ENCODE measurements around the gene TRIM2. TPM values are rescaled to one million over a fixed set of nuclear protein-coding genes. Genes with fewer than 3 reads are reported as not detected.

Gene TRIM2
- total and polyA plus RNA-seq, 2 of the 8 experiments (the other 6 are each of a cell fraction or from before 2014, with no cell fraction given): 34.0 to 59.8 TPM

DNA sequence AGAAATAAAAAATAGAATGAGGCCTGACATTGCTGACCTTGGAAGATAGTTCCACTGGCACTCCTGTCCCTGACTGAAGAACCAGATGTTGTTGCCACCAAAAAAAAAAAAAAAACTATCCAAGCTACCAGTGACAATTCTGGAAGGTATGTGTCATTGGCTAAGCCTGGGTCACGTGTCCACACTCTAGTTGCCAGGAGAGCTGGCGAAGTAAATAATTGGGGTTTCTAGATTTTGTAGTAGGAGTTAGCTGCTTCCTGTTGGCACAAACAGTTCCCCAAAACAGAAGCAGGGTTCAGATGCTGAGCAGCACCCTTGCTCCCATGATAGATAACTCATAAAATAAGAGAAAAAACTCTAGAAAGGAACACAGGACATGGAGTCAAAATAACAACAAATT, 160.8 kb downstream of the TRIM2 start:
- WGBS, 2 experiments (ENCODE audit: extremely low coverage in 1 of 2, insufficient coverage in 1 of 2, insufficient read length in 1 of 2, insufficient replicate concordance in 2 of 2, low coverage in 1 of 2, low lambda C conversion rate in 2 of 2, missing lambda C conversion rate in 1 of 2): 96% methylated on average over 2 of the region's 2 CpGs; no CpG with 5 or more reads in 1 of the 2 experiments
- no peak for TF ChIP-seq EGR1 (IDR thresholded peaks at IDR 0.05; ENCODE audit: borderline replicate concordance, low read depth, low read length)
- no peak for TF ChIP-seq GTF2F1 (IDR thresholded peaks at IDR 0.05; ENCODE audit: borderline replicate concordance, low read depth, low read length)
- no peak for TF ChIP-seq TEAD4 (IDR thresholded peaks at IDR 0.05; ENCODE audit: low read depth, low read length)
- TF ChIP-seq NRF1 (IDR thresholded peaks at IDR 0.05; ENCODE audit: low read depth, low read length): no peak
- no peak for TF ChIP-seq EP300 (IDR thresholded peaks at IDR 0.05; ENCODE audit: borderline replicate concordance in 1 of 2, low read depth in 2 of 2, low read length in 2 of 2)
- TF ChIP-seq HDAC6 (IDR thresholded peaks at IDR 0.05; ENCODE audit: low read depth, low read length): no peak
- TF ChIP-seq, protein P1, sequence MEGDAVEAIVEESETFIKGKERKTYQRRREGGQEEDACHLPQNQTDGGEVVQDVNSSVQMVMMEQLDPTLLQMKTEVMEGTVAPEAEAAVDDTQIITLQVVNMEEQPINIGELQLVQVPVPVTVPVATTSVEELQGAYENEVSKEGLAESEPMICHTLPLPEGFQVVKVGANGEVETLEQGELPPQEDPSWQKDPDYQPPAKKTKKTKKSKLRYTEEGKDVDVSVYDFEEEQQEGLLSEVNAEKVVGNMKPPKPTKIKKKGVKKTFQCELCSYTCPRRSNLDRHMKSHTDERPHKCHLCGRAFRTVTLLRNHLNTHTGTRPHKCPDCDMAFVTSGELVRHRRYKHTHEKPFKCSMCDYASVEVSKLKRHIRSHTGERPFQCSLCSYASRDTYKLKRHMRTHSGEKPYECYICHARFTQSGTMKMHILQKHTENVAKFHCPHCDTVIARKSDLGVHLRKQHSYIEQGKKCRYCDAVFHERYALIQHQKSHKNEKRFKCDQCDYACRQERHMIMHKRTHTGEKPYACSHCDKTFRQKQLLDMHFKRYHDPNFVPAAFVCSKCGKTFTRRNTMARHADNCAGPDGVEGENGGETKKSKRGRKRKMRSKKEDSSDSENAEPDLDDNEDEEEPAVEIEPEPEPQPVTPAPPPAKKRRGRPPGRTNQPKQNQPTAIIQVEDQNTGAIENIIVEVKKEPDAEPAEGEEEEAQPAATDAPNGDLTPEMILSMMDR (IDR thresholded peaks at IDR 0.05; ENCODE audit: control extremely low read depth in 1 of 3, insufficient read depth in 1 of 3, low read depth in 1 of 3, low read length in 3 of 3): no peak
- TF ChIP-seq ZNF274 (IDR thresholded peaks at IDR 0.05; ENCODE audit: borderline replicate concordance, extremely low read depth, low read length): no peak
- TF ChIP-seq, protein P2, sequence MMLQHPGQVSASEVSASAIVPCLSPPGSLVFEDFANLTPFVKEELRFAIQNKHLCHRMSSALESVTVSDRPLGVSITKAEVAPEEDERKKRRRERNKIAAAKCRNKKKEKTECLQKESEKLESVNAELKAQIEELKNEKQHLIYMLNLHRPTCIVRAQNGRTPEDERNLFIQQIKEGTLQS (IDR thresholded peaks at IDR 0.05; ENCODE audit: insufficient read depth, low read depth, low read length): no peak
- TF ChIP-seq SIN3A (conservative IDR thresholded peaks at IDR 0.05 in 1 of 2, IDR thresholded peaks at IDR 0.05 in 1 of 2; ENCODE audit: low read depth in 1 of 2, low read length in 2 of 2): no peak

More for the DNA sequence above, 160.8 kb downstream of the TRIM2 start:
- Histone ChIP-seq H3K4me1 (replicated peaks in 1 of 4; ENCODE audit: control insufficient read depth in 3 of 4, insufficient read depth in 4 of 4, low read length in 3 of 4) (no peaks in the 10 kb centered on the region), H4K8ac (ENCODE audit: extremely low read depth, insufficient read depth, low read length) (no peak overlapping the region), H2BK12ac (ENCODE audit: low read depth, low read length) (no peak overlapping the region), H3K4me2 (ENCODE audit: insufficient read depth in 1 of 2, low read depth in 2 of 2, low read length in 2 of 2) (no peak overlapping the region), H3K27ac (ENCODE audit: low read depth, low read length) (no peak overlapping the region), H4K20me1 (replicated peaks in 1 of 2; ENCODE audit: control insufficient read depth in 1 of 2, insufficient read depth in 2 of 2, low read length in 2 of 2) (peaks cover 0 to 2% of the 10 kb centered on the region in 2 experiments), H3K23me2 (ENCODE audit: low read depth, low read length) (no peaks in the 10 kb centered on the region; the same call in 1 of the 2 replicates), H4K91ac (replicated peaks; ENCODE audit: insufficient read length, low read length) (no peak overlapping the region), H3K4me3 (ENCODE audit: extremely low read depth in 1 of 4, insufficient read depth in 2 of 4, low read depth in 3 of 4, low read length in 4 of 4) (no peak overlapping the region), H2BK20ac (ENCODE audit: low read length) (no peak overlapping the region), H3K4ac (replicated peaks; ENCODE audit: insufficient read length, low read depth, low read length) (no peak overlapping the region), H2AFZ (ENCODE audit: low read length) (no peak overlapping the region), H3K79me1 (ENCODE audit: low read depth, low read length) (no peaks in the 10 kb centered on the region), H3K36me3 (ENCODE audit: control insufficient read depth in 2 of 4, insufficient read depth in 4 of 4, low read length in 3 of 4) (peaks cover 0 to 16% (median 7%) of the 10 kb centered on the region in 4 experiments; a peak in 5 of 8 replicates), H3K27me3 (replicated peaks in 1 of 4; ENCODE audit: control insufficient read depth in 3 of 4, extremely low read depth in 1 of 4, insufficient read depth in 3 of 4, low read length in 3 of 4) (no peaks in the 10 kb centered on the region), H2BK120ac (replicated peaks; ENCODE audit: low read depth, low read length) (no peak overlapping the region), H3K79me2 (ENCODE audit: control insufficient read depth in 1 of 2, insufficient read depth in 2 of 2, low read length in 2 of 2) (no peaks in the 10 kb centered on the region), H2BK5ac (ENCODE audit: low read depth, low read length) (no peak overlapping the region), H3K9ac (replicated peaks in 1 of 4; ENCODE audit: extremely low read depth in 1 of 4, low read depth in 3 of 4, low read length in 3 of 4) (no peak overlapping the region), H3K56ac (replicated peaks; ENCODE audit: insufficient read length, low read depth, low read length) (no peak overlapping the region), H3K18ac (ENCODE audit: extremely low read depth, low read length) (no peak overlapping the region), H3K23ac (ENCODE audit: insufficient read length) (no peak overlapping the region), H2BK15ac (ENCODE audit: low read length) (no peak overlapping the region), H3K9me3 (ENCODE audit: insufficient read depth in 2 of 2, low read depth in 1 of 2, low read length in 1 of 2) (no peaks in the 10 kb centered on the region), H3K14ac (ENCODE audit: insufficient read length) (no peak overlapping the region), H4K5ac (ENCODE audit: insufficient read length, low read depth, low read length) (no peak overlapping the region), H2AK5ac (ENCODE audit: low read depth, low read length) (no peak overlapping the region)
- FAIRE-seq (no peak), DNase-seq (ENCODE audit: low read depth in 1 of 2, low spot score in 2 of 2) (no peak)
- POLR2A ChIA-PET (ENCODE audit: partially characterized antibody): interaction anchor here (0.6 kb wide), 1 partner anchor 177 kb away, joined by 3 read pairs; no protein-coding TSS in a partner anchor
- CTCF ChIA-PET (ENCODE audit: partially characterized antibody): interaction anchor here (0.6 to 2.8 kb wide), 10 partner anchors 10 to 1208 kb away, joined by 3 to 10 read pairs (median 4); no protein-coding TSS in a partner anchor
